Pancreas (tissue), 10 donors: ENCODE measurements around the gene INSL3. TPM values are rescaled to one million over a fixed set of nuclear protein-coding genes. Genes with fewer than 3 reads are reported as not detected.
A peak's percentile ranks its signal among the peaks of the same experiment; 100 is the strongest.

Experiments
- ATAC-seq, 4 donors: fragments of 200-7000 bp; cut with Tn5 transposase; one replicate each; pipeline versions ENCODE4 v1.8.0 to v1.9.1; 2020; ENCODE audit warnings: mild to moderate bottlenecking in 4 of 4, moderate library complexity in 4 of 4
- DNase-seq, 6 donors: peaks; one replicate each; pipeline ENCODE4 v3.0.0-alpha.2; 2020
- FAIRE-seq: peaks from 2 replicates; lab custom pipeline; 2012; peaks lifted over from hg19 to GRCh38; lab: Jason Lieb, UNC
- H3K27ac ChIP-seq, 4 donors: fragments of 200-600 bp; sonication (generic); 1 replicate in 3 of 4; 2 replicates in 1 of 4; pipeline versions ENCODE4 v1.5.0 to v1.8.0; 2020
- H3K27me3 ChIP-seq, 4 donors: fragments of 200-600 bp; one replicate each; pipeline ENCODE4 v1.8.0; 2021
- H3K36me3 ChIP-seq, 3 donors: fragments of 200-600 bp; sonication (generic) in 1 of 3; one replicate each; pipeline versions ENCODE4 v1.5.0 to v1.8.0; 2020 to 2021
- H3K4me1 ChIP-seq, 3 donors: fragments of 200-600 bp; one replicate each; pipeline ENCODE4 v1.8.0; 2021
- H3K4me3 ChIP-seq, 4 donors: fragments of 200-600 bp; sonication (generic) in 2 of 4; one replicate each; pipeline versions ENCODE4 v1.5.0 to v1.8.0; 2020 to 2021
- H3K9me3 ChIP-seq, 4 donors: fragments of 200-600 bp; one replicate each; pipeline ENCODE4 v1.8.0; 2021
- WGBS, 2 donors: extraction: QIAGEN DNeasy Blood & Tissue Kit; methylation state at CpG; one replicate each; pipeline ENCODE4 v1.1.7; 2013; 5-methylcytosine and 5-hydroxymethylcytosine counted together
- intact Hi-C, 3 donors: fragments of 100-400 bp; cut with DNase I; formaldehyde crosslinking; loops; one replicate each; pipeline versions ENCODE4 v1.11.1 to v1.14.2; 2022
- polyA plus RNA-seq, 2 donors: library from polyadenylated mRNA; stranded (reverse); fragments of 200-250 nt; gene quantifications; one replicate each; pipeline ENCODE4 v1.2.3, GENCODE V29; 2013
- total RNA-seq, 6 donors: library from RNA; stranded (reverse); fragmentation: NEBNext Ultra II Directional in 4 of 6; extraction: Animal tissue kit (Norgen Biotek cat#: 25700) in 4 of 6; gene quantifications; one replicate each; pipeline versions ENCODE4 v1.2.1 to v1.2.4, GENCODE V29; 2021 to 2023
- TF ChIP-seq, protein P1 (sequence below), 4 donors: fragments of 200-600 bp; sonication (generic) in 3 of 4; IDR thresholded peaks; one replicate each; pipeline versions ENCODE4 v1.5.0 to v1.8.0; 2021; ENCODE audit warnings: antibody characterized with exemption in 4 of 4
- donor health status: healthy with polysubstance abuse.
- donor health status: DM: no; HTN: no; CAD: no; lungs with moderate emphysema.
- donor health status: DM: no; HTN: no; CAD: no.
- donor health status: control.
- donor health status: control.
- donor health status: Bipolar disorder and iron deficiency.
- donor health status: DM: yes; HTN: yes; CAD: no.
- donor health status: DM: no; HTN: no; CAD: no.
- donor health status: DM: no; HTN: no; CAD: no.
- donor health status: DM: yes; HTN: yes; CAD: no.

The INSL3 gene
- total and polyA plus RNA-seq, 8 donors: not detected

DNA sequence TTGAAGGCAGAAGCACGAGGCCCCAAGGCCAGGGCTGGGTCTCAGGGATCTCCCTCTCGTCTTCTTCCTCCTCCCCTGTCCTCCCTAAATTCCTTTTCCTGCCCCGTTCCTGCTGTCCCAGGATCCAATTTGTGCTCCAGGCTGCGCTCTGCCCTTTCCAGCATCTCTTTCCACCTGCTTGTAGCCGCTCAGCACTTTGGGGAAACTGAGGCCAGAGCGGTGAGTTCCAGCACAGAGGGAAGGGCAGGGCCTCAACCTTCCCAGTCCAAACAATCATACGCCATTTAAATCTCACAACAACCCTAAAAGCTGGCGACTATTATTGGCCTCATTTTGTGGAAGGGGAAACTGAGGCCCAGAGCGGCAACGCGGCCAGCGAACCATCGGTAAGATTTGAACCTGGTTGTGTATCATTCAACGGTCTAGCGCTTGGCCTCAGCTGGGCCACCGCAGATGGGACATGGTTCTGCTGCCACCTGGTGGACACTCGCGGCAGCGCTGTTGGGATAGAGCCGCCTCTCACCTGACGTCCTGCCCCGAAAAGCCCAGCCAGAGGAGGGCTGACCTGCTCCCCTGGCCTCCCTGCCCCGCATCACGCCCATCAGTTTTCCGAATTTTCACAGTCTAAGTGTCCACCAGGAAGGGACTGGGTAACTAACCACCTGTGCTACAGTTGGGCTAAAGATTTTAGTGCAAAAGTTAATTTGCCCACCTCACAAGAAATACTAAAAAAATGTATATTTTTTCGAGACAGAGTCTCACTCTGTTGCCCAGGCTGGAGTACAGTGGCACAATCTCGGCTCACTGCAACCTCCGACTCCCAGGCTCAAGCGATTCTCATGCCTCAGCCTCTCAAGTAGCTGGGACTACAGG, 34.2 kb upstream of the INSL3 start:
- FAIRE-seq (no peak), DNase-seq (peak; percentile 73 to 99 (median 91)), ATAC-seq (peak; percentile 42 to 63 (median 57))
- Histone ChIP-seq H3K4me1 (no peaks in the 10 kb centered on the region), H3K27me3 (no peaks in the 10 kb centered on the region), H3K4me3 (no peak overlapping the region), H3K27ac (no peak overlapping the region), H3K9me3 (no peaks in the 10 kb centered on the region), H3K36me3 (no peaks in the 10 kb centered on the region)
- intact Hi-C loops: loop anchor here in 2 of 3 donors (5.0 to 10.0 kb wide), 2 partner anchors 77 to 151 kb away; partner anchors contain the start of gene CCDC124 (in 1 of the 2)
- WGBS, 2 donors: 8 to 11% methylated on average over 29 of the region's 29 CpGs
- TF ChIP-seq, protein P1, sequence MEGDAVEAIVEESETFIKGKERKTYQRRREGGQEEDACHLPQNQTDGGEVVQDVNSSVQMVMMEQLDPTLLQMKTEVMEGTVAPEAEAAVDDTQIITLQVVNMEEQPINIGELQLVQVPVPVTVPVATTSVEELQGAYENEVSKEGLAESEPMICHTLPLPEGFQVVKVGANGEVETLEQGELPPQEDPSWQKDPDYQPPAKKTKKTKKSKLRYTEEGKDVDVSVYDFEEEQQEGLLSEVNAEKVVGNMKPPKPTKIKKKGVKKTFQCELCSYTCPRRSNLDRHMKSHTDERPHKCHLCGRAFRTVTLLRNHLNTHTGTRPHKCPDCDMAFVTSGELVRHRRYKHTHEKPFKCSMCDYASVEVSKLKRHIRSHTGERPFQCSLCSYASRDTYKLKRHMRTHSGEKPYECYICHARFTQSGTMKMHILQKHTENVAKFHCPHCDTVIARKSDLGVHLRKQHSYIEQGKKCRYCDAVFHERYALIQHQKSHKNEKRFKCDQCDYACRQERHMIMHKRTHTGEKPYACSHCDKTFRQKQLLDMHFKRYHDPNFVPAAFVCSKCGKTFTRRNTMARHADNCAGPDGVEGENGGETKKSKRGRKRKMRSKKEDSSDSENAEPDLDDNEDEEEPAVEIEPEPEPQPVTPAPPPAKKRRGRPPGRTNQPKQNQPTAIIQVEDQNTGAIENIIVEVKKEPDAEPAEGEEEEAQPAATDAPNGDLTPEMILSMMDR (IDR thresholded peaks at IDR 0.05): peak; percentile 91 to 97 (median 96)

DNA sequence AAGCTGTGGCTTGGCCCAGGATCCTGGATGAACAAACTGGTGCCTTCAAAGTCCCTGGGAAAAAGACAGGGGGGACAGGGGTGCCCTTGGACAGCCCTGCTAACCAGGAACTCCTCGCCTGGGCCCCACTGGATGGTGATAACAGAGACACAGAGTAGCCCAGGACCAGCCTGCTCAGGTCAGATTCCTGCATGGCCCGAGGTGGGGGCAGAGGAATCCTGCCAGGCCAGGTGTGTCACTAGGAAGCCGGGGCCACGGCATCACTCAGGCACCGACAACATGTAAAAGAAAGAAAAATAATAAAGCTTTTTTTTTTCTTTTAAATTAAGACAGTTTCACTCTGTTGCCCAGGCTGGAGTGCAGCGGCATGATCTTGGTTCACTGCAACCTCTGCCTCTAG, 32.7 kb upstream of the INSL3 start:
- Histone ChIP-seq H3K27me3 (no peaks in the 10 kb centered on the region), H3K9me3 (no peaks in the 10 kb centered on the region), H3K36me3 (no peaks in the 10 kb centered on the region), H3K4me3 (no peak overlapping the region), H3K4me1 (no peaks in the 10 kb centered on the region), H3K27ac (no peak overlapping the region)
- DNase-seq: no peak
- no peak for ATAC-seq
- TF ChIP-seq, protein P1 (IDR thresholded peaks at IDR 0.05): no peak
- no peak for FAIRE-seq
- 59 to 84% methylated on average over 6 of the region's 6 CpGs for WGBS, 2 donors
- intact Hi-C loops: loop anchor here in 2 of 3 donors (5.0 to 10.0 kb wide), 2 partner anchors 67 to 149 kb away; no protein-coding TSS in a partner anchor

DNA sequence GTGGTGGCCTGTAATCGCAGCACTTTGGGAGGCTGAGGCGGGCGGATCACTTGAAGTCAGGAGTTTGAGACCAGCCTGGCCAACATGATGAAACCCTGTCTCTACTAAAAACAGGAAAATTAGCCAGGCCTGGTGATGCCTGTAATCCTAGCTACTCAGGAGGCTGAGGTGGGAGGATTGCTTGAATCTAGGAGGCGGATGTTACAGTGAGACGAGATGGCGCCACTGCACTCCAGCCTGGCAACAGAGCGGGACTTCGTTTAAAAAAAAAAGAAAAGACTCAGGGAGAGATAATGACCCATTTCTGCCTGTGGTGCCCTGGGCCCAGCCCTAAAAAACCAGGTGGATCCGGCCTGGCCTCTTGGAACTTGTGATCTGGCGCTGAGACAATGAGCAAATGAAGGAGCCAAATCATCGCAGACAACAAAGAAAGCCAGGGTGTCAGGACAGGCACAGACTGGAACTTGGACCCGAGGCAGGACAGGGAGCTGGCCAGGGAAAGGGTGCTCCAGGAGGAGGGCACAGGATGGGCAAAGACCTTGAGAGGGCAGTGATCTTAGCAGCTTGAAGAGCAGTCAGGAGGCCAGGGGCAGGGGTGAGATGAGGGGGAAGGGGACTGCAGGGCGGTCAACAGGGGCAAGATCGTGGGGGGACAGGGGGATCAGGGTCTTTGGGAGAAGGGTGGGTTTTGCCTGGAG, 27.4 kb upstream of the INSL3 start:
- WGBS, 2 donors: 73 to 75% methylated on average over 14 of the region's 14 CpGs
- intact Hi-C loops: loop anchor here in 1 of 3 donors (10.0 kb wide), 1 partner anchor 144 kb away; no protein-coding TSS in a partner anchor

DNA sequence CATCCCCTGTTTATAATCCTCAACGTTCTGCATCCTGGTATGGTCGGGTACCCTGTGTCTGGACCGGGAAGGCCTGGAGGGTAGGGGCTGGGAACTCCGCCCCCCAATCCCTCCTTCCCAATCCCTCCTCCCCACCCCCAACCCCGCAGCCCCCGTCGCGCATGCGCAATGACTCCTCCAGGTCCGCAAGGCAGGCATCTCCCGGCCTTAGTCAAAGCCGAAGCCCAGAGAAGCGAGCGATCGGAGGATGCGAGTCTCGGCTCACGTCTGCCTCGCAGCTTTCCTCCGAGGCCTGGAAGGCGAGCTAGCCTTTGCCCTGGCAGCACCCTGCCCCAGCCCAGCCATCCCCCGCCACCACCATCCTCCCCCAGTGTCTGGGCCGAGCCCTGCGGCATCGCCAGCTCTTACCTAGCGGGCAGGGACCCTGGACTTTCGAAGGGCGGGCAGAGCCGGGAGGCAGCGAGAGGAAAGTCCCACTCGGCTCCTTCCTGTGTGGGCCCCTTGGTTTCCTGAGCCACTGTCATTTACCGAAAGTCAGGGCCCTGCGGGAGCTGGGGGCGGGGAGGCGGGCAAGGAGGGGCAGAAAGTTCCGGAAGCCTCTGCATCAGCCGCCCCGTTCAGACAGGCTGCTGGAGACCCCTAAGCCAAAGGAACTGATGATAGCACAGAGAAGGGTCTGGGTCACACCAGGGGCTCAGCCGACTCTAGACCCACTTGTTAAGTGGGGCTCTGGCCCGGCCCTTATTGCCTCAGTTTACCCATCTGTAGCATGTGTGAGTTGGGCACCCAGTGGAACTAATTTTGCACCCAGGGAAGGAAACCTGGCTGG, 26.4 kb upstream of the INSL3 start, which contains the start of gene JAK3:
Gene JAK3 (minus strand): TSS at position 445 of the 829 bp plus-strand sequence. CDS start 3,565 bp downstream, outside the sequence.
- H3K27ac ChIP-seq: peak within 1 kb of the TSS in 2 of 4 donors; percentile 65 to 75
- H3K9me3 ChIP-seq: no peaks in the 10 kb centered on the region
- intact Hi-C loops: loop anchor here in 1 of 3 donors (10.0 kb wide), 1 partner anchor 143 kb away; no protein-coding TSS in a partner anchor
- peak in 3 of 4 donors; percentile 47 to 64 (median 62) for ATAC-seq
- H3K4me3 ChIP-seq: peak within 1 kb of the TSS in 1 of 4 donors; percentile 35
- no peaks in the 10 kb centered on the region for H3K4me1 ChIP-seq
- DNase-seq: peak in 3 of 6 donors; percentile 36 to 74 (median 56)
- TF ChIP-seq, protein P1 (IDR thresholded peaks at IDR 0.05): no peak
- no peaks in the 10 kb centered on the region for H3K27me3 ChIP-seq
- no peak for FAIRE-seq
- no peaks in the 10 kb centered on the region for H3K36me3 ChIP-seq
- WGBS, 2 donors: 15 to 19% methylated on average over 39 to 40 of the region's 40 CpGs

More for the DNA sequence above, 27.4 kb upstream of the INSL3 start:
- Histone ChIP-seq H3K27ac (peak overlapping the region in 2 of 4 donors; percentile 65 to 75), H3K9me3 (no peaks in the 10 kb centered on the region), H3K36me3 (no peaks in the 10 kb centered on the region), H3K4me1 (no peaks in the 10 kb centered on the region), H3K4me3 (no peak overlapping the region), H3K27me3 (no peaks in the 10 kb centered on the region)
- ATAC-seq (no peak), FAIRE-seq (no peak), DNase-seq (no peak)
- TF ChIP-seq, protein P1 (IDR thresholded peaks at IDR 0.05): no peak
